GM21381 (cell line): ENCODE results near the gene WDR5.

Experiments
- ATAC-seq: cut with Tn5 transposase; IDR thresholded peaks from one replicate; pipeline ENCODE4 v1.9.1; 2021; ENCODE audit warnings: mild to moderate bottlenecking, moderate library complexity; ENCODE audit not compliant: unreplicated experiment

The WDR5 gene

DNA sequence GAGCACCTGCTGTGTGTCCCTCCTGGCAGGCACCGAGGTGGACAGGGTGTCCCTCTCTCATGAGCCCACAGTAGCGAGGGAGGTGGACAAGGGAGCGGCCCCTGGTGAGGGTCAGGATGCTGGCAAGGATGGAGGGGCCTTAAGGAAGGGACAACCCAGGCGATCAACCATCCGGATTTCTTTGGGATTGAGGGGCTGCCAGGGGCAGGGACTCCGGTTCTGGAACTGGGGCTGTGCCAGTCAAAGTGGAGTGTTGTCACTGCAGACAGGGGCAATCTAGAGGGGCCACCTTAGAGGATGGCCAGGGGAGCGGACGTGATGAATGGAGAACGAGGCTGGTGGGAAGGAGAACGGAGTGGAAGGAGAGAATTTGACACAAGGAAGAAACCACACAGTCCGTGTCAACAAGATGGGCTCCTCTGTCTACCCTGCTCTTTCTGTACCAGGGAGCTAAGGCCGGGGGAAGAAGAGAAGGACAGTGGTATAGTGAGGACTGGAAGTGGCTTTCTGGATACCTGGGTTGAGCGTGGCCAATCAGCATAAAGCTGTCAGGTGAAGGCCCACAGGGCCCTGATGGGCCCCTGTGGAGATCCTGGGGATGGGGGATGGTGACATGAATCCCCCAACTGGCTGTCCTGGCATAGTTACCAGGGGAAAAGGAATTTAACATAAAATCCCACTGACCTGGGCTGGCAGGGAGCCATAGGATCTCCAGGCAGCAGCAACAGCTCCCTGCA lies 4.2 kb upstream of the WDR5 start:
- ATAC-seq = no peak

GRCh38 chr9:134132208-134132870 lies 3.5 kb upstream of the WDR5 start:
- ATAC-seq = no peak

DNA sequence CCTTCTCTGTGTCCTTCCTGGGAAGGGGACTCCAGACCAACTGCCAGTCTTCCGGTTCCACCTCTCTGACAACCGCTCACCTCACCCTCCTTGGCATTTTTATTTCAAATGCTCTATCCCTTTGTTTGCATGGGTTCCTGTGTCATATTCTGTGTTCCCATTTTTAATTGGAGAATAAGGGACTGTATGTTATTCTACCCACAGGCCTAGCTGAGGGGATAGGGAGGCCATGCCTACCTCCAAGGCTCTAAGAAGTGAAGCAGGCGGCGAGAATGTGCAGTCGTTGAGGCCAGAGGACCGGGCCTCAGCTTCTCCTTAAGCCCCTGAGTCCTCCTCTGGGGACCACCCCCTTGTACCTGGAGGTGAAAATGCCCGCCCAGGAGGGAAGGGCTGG lies 936 bp upstream of the WDR5 start:
- no peak for ATAC-seq

- peak; percentile 25 for ATAC-seq
Observed at GRCh38 chr9:134136118-134136995, 475 bp downstream of the WDR5 start.

GRCh38 chr9:134136996-134137299 lies 1.1 kb downstream of the WDR5 start:
- no peak for ATAC-seq

DNA sequence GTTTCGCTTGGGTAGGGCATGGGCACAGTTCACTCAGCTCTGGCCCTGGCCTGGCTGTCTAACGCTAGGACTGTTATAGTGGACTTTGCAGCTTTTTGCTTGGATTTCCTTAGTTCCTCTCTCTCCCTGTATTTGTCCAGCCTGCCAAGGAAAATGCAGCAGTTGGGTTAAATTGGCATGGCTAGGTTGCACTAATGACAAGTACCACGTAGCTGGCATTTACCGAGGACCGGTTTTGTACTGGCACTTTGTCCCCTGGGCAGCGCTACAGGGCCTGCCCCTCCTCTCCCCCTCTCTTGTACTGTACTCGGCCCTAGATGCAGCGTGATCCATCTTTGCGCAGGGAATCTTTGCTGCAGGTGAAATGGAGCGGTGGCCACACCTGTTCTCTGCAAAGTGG lies 2.4 kb downstream of the WDR5 start:
- no peak for ATAC-seq

DNA sequence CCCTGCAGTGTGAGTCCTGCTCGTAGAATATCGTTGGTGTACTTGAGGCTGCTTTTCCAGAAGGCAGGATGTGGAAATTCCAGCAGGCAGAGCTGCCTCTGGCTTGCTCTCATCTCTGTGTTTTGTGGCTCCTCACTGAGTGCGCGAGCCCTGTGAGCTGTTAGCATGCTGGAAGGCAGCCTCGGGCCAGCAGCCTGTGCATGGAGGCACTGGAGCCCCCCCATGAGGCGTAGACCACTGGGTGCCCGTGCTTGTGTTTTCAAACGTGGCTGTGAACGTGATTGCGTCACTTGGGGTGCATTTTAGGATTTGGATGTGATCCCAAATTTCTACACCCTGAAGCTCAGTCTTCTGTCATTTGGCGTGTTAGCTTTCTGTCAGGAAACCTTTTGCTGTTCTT lies 3.2 kb downstream of the WDR5 start:
- no peak for ATAC-seq

GRCh38 chr9:134141906-134142305 lies 6.0 kb downstream of the WDR5 start:
- ATAC-seq = no peak

DNA sequence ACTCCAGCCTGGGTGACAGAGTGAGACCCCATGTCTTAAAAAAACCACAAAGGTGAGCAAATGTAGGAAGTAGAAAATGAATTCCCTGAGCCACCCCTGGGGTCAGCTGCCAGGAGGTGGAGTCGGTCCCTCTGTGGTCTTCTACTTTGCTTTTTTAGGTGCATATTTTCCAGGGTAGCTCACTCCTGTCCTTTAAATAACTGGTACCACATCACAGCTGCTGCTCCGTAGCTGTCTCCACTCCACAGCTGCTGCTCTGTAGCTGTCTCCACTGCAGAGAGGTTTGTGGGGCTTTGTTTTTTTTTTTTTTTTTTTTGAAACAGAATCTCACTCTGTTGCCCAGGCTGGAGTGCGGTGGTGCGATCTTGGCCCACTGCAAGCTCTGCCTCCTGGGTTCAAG lies 8.9 kb downstream of the WDR5 start:
- ATAC-seq = no peak

DNA sequence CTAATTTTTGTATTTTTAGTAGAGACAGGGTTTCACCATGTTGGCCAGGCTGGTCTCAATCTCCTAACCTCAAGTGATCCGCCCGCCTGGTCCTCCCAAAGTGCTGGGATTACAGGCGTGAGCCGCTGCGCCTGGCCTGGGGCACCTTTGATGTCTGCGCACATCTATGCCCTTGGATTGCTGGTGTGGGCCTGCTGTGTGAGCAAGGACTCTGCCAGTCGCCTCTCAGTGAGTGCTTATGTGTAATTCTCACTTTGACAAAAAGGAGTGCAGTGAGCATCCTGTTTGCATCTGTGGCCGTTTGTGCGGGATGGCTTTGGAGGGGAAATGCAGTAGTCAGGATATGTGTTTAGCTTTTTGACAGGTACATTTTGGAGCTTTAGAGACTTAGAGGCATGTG lies 9.4 kb downstream of the WDR5 start:
- ATAC-seq = no peak

GRCh38 chr9:134146774-134147493 lies 11.1 kb downstream of the WDR5 start:
- ATAC-seq = no peak

- ATAC-seq = no peak
Observed at GRCh38 chr9:134149380-134149779, 13.5 kb downstream of the WDR5 start.

GRCh38 chr9:134150557-134151214 lies 14.8 kb downstream of the WDR5 start:
- ATAC-seq = no peak

DNA sequence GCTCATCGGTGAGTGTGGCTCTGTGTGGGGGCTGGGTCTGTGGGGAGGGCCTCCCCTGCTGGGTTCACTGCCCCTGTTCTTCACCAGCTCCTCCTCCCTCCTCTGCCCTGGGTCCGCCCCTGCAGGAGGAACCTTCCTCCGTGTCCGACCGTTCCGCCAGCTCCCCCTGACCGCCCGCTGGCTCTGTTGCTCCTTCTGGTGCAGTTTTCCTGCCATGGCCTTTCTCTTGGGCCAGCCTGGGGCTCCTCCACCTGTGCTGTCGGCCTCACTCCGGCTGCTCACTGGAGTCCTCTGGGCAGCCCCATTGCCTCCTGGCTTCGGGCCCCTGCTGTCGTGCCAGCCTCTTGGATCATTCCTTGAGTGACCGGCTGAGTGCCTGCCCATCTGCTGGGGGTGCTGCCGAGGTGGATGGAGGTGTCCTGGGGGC lies 16.2 kb downstream of the WDR5 start:
- no peak for ATAC-seq

DNA sequence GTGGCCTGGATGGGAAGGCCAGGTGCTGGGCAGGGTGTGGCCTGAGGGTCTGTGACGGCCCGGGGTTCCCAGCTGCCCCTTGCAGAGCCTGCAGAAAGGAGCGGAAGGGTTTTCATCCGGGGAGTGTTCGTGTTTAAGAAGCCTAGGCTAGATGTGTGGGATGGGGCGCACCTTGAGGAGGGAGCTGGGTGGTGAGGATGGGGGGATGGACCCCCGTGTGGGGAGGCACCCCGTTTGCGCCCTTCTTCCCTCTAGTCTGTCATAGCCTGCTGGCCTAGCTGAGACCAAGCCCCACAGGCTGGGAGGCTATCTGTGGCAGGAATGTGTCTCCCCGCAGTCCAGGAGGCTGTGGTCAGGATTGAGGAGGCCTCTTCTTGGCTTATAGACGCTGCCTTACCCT lies 16.6 kb downstream of the WDR5 start:
- ATAC-seq = no peak

DNA sequence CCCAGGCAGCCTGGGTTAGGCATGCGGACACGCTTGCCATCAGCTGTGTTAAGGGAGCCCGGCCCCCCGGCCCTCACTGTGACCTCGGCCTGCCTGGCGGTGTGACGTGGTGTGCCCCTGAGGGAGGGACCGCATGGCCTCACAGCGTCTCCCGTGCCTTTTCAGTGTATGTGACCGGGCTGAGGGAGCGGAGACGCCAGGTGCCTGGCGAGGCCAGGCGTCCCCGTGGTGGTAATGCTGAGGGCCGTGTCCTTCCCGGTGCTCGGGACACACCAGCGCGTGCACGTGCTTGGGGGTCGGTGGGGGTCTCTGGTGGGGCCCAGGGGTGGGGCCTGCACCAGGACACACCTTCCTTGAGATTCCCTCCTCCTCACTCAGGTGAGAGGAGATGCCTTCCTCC lies 17.6 kb downstream of the WDR5 start:
- ATAC-seq = no peak

GRCh38 chr9:134154262-134154701 lies 18.4 kb downstream of the WDR5 start:
- no peak for ATAC-seq

DNA sequence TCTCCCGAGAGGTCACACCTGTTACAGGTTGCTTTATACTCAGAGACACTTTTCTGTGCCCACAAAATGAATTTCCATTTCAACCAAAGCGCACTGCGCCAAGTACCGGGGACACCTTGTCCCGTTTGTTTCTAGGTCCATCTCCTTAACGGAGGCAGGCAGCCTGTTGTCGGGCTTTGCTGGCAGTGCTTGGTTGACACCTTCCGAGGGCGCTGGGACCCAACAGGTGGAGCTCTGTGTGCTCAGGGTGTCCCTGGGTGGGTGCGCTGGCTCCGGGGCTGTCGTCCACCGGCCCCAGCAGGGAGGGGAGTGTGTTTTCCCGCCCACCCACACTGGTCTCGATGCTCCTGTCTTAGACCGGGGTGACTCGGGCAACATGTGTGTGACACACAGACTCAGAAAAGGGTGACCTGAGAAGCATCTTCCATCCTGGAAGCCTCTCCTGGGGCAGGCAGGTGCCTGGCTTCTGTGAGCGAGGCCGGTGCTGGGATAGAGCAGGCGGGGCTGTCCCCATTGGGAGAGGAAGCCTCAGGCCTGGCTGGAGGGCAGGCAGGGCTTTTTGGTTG lies 20.0 kb downstream of the WDR5 start:
- ATAC-seq = no peak

DNA sequence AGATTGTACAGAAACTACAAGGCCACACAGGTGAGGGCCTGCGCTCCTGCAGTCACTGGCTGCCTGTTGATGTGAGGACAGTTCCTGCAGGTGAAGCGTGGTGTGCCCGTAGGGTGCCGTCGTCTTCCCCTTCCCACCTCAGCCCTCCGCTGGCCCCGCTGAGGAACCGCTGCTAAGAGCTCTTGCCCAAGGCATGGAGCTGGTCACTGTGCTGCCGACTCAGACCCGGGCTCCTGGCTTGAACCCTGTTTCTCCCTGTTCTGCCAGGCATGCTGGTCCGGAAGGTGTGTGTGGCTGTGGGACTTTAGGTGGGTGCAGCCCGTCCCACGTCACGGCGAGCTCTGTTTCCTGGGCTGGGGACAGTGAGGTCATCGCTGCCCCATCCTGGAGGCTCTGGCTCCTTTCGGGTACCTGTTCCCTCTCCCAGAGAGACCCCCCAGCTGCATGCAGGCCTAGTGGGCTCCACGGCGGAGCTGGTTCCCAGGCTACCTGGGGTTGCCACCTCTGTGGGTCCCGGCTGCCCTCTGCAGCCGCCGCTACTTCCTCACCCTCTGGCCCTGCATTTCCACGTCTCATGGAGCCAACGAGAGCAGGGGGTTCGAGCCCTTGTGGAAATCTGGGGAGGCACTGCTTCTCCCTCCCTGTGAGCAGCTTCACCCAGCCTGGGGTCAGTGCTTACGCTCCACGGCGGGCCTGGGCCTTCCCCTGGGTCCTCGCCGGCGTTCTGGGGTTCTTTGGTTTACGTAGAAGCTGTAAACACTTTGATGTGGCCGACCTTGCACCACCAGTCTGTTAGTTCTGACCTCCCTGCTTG lies 20.9 kb downstream of the WDR5 start:
- ATAC-seq = no peak
